ENCODE results near the gene TC2N. TPM values are rescaled to one million over a fixed set of nuclear protein-coding genes. Genes with fewer than 3 reads are reported as not detected.

The TC2N gene
- total and polyA plus RNA-seq, 9 of the 15 experiments (the other 6 are each of a cell fraction or from before 2014, with no cell fraction given): 2.0 to 12.5 (median 7.3) TPM

- TF ChIP-seq, protein P1, sequence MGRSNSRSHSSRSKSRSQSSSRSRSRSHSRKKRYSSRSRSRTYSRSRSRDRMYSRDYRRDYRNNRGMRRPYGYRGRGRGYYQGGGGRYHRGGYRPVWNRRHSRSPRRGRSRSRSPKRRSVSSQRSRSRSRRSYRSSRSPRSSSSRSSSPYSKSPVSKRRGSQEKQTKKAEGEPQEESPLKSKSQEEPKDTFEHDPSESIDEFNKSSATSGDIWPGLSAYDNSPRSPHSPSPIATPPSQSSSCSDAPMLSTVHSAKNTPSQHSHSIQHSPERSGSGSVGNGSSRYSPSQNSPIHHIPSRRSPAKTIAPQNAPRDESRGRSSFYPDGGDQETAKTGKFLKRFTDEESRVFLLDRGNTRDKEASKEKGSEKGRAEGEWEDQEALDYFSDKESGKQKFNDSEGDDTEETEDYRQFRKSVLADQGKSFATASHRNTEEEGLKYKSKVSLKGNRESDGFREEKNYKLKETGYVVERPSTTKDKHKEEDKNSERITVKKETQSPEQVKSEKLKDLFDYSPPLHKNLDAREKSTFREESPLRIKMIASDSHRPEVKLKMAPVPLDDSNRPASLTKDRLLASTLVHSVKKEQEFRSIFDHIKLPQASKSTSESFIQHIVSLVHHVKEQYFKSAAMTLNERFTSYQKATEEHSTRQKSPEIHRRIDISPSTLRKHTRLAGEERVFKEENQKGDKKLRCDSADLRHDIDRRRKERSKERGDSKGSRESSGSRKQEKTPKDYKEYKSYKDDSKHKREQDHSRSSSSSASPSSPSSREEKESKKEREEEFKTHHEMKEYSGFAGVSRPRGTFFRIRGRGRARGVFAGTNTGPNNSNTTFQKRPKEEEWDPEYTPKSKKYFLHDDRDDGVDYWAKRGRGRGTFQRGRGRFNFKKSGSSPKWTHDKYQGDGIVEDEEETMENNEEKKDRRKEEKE (IDR thresholded peaks at IDR 0.05; ENCODE audit: borderline replicate concordance in 1 of 2, control insufficient read depth in 1 of 2, low read depth in 2 of 2, low read length in 1 of 2): no peak
- TF ChIP-seq SRSF9 (IDR thresholded peaks at IDR 0.05; ENCODE audit: borderline replicate concordance, low read depth, low read length): no peak
- TF ChIP-seq RFX7 (CRISPR knock-in tag; IDR thresholded peaks at IDR 0.05): no peak
- TF ChIP-seq FOXA1 (IDR thresholded peaks at IDR 0.05; ENCODE audit: borderline replicate concordance): no peak
- TF ChIP-seq ZNF23 (CRISPR knock-in tag; IDR thresholded peaks at IDR 0.05): no peak
- TF ChIP-seq, protein P2, sequence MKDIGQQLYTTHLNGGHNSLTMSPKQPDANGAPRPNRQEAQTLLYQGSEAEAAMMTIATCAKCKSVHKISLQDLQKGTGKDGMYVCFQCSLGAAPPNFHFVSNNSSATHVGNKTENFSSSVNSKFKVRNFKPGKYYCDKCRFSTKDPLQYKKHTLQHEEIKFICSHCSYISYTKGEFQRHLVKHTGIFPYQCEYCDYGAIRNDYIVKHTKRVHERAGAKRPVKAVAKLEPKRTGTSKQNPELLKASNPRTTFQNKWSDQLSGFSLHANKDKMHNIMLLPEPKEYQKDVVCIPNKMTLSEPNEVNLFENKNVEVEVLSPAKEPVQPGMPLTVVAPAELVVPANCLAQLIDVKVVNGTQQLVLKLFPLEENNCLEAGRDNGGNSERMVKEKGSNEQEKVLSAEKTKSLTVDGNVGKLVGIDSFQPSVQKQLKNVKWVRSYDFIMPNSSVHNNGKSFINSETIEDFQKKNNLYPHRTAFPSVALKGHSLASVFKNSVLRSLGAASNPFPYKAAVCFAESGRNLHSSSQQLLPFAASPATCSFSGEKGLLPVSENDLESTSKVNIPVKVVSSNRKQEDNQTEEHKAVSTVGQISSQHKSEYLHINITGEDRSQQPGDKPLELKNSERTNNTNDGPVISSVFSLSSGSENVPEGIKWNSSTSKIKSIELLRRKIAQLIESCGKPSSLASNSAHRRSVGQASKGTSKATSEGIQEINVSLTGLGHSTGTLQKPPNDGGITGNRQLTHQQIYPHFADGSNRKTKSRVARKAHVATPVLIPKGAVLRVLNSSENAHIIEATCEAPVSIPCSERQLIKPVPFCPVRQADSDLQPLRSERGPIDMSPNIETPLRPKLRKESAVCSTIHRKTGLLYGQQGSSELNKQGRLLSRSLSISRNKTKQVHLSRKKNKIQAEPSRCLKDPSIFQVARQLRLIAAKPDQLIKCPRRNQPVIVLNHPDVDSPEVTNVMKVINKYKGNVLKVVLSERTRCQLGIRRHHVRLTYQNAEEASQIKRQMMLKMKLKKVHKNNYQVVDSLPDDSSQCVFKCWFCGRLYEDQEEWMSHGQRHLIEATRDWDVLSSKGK (CRISPR knock-in tag; IDR thresholded peaks at IDR 0.05): no peak
- TF ChIP-seq ZNF384 (IDR thresholded peaks at IDR 0.05; ENCODE audit: low read depth, low read length): no peak
- TF ChIP-seq ZSCAN32 (CRISPR knock-in tag; IDR thresholded peaks at IDR 0.05): no peak
- TF ChIP-seq ZNF280B (CRISPR knock-in tag; IDR thresholded peaks at IDR 0.05): no peak
- no peak for TF ChIP-seq ZNF589 (CRISPR knock-in tag; IDR thresholded peaks at IDR 0.05; ENCODE audit: low read depth)
- TF ChIP-seq CREBBP (IDR thresholded peaks at IDR 0.05; ENCODE audit: low read depth, low read length): no peak
These were observed 61.7 kb downstream of the TC2N start (continued) for GRCh38 chr14:91805659-91806058.
